GM12875 (cell line): ENCODE data around the gene TAB2.

Source experiments
- H3K4me3 ChIP-seq: one replicate; pipeline ENCODE4 v1.5.1; 2011; ENCODE audit warnings: low read depth, low read length, control low read depth
- CTCF ChIP-seq: IDR thresholded peaks from 2 replicates; pipeline ENCODE4 v1.5.1; 2011; ENCODE audit warnings: low read depth, mild to moderate bottlenecking, control low read depth, inconsistent platforms, low read length, moderate library complexity, borderline replicate concordance; ENCODE audit not compliant: insufficient read depth

TAB2 gene

DNA sequence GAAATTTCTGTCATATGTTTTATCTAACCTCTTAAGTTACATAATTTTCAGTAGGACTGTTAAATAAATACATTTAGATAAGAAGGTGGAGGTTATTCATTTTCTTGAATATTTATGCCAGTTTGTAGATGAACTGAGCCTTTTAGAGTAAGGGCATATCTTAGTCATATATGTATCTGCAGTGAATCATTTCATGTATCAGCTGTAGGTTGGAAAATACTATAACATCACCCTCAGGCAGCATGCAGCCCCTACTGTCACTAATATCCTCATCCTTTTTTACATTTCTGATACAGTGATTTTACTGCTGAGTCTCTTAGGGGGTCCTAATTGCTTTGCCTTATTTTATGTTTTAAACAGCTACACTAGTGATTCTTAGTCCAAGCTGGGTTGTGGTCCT lies 63.0 kb downstream of the TAB2 start:
- TF ChIP-seq CTCF, result no peak

DNA sequence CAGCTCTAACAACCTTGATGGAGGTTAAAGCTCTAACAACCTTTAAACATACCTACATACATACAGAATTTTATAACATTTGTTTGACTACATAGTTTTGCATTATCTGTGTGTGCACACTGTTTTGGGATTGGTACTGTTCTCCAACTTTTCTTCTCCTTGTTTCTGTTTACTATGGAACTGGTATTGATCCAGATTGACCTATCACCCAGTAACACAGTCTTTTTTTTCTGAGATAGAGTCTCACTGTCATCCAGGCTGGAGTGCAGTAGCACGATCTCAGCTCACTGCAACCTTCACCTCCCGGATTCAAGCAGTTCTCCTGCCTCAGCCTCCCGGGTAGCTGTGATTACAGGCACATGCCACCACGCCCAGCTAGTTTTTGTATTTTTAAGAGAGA lies 65.9 kb downstream of the TAB2 start:
- H3K4me3 ChIP-seq, result no peak overlapping the region

More for the DNA sequence above, 63.0 kb downstream of the TAB2 start:
- no peak overlapping the region for H3K4me3 ChIP-seq

GRCh38 chr6:149384464-149384863 lies 67.0 kb downstream of the TAB2 start:
- no peak for TF ChIP-seq CTCF
- H3K4me3 ChIP-seq, result no peak overlapping the region

More for the DNA sequence above, 65.9 kb downstream of the TAB2 start:
- no peak for TF ChIP-seq CTCF

DNA sequence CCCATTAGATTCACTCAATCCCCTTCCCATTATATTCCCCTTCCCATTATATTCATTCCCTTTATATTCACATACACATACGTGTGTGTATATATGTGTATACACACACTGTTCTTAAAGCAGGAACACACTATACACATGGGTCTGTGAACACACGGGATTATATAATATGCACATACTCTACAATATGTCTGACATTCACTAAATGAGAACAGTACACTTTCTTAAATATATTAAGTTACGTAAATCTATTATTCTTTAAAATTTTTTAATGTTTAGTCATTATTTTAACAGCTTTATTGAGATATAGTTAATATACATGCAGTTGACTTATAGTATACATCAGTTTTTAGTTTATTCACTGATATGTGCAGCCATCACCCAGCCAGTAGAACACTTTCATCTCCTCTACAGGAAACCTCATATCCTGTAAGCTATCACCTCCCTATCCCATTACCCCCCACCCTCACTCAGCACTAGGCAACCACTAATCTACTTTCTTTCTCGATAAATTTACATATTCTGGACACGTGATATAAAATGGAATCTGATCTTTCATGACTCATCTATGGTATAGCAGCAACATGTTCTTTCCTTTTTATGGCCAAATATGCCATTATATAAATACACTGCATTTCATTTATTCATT lies 68.6 kb downstream of the TAB2 start:
- no peak overlapping the region for H3K4me3 ChIP-seq

DNA sequence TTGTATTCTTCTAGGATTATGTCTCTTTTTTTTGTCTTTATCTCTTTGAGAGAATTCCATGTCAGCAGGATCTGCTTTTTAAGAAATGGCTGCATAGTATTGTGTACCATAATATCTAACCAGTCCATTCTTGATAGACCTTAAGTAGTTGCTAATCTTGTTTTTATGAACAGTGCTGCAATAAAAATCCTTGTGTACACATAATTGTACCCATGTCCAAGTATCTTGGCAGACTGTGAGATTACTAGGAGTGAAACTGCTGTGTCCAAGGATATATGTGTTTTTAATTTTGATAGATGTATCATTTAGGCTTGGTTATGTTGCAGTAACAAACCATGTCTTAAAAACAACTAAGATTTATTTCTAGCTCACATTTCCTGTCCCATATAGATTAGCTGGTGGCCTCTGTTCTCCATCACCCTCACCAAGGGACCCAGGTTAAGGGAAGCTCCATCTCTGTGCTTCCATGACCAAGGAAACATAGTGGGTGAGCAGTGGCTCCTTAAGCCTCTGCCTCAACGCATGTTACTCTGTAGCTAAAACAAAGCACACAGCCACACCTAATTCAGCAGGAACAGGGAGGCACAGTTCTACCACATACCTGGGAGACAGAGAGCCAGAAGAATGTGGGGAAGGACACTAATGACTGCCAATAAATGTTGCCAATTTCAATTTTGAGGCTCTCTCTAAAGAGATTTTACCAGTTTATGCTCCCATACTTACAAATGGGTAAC lies 70.4 kb downstream of the TAB2 start:
- no peak for TF ChIP-seq CTCF
- no peak overlapping the region for H3K4me3 ChIP-seq

More for the DNA sequence above, 68.6 kb downstream of the TAB2 start:
- no peak for TF ChIP-seq CTCF

DNA sequence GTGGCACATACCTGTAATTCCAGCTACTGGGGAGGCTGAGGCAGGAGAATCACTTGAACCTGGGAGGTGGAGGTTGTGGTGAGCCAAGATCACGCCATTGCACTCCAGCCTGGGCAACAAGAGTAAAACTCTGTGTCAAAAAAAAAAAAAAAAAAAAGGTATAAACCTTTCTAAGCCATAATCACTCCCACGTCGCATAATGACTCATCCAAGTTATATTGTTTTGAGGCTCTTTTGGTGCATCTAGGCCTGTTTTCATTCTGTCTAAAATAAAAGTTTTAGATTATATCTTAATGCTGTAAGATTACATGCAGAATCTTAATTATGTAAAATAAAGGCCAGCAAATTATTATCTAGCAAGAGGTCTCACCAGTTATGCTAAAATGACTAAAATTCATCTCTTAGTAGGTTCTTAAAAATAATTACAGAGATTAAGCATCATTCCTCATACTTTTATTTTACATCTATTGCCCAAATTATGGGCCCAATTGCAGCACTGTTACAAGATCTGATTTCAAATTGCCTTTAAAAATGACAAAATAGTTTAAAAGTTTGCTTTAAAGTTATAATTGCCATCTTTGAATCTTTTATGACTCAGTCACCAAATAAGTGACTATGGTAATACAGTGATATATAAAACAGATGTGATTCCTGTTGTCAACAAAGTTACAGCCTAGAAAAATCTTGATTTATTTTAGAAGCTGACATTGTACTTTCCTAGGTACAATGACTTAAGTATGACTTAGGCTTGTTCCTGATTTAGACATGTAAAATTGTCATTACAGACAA lies 72.2 kb downstream of the TAB2 start:
- no peak overlapping the region for H3K4me3 ChIP-seq
- TF ChIP-seq CTCF, result no peak

DNA sequence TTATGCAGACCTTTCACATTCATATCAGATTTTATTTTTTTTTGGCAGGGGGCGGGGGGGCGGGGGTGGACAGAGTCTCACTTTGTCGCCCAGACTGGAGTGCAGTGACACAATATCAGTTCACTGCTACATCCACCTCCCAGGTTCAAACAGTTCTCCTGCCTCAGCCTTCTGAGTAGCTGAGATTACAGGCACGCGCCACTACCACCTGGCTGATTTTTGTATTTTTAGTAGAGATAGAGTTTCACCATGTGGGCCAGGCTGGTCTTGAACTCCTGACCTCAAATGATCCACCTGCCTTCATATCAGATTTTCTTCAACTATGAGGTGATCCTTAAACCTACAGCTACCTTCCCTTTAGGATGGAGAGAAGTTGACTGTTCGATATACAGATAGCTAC lies 74.6 kb downstream of the TAB2 start:
- TF ChIP-seq CTCF, result no peak
- H3K4me3 ChIP-seq, result no peak overlapping the region
